Lung (tissue), 12 donors: ENCODE results near the gene TRMO. TPM values are rescaled to one million over a fixed set of nuclear protein-coding genes. Genes with fewer than 3 reads are reported as not detected.
"Not testable (repeated sequence)": the region's sequence is repeated elsewhere in the genome, so short reads cannot be mapped to it uniquely, and the experiment has no call there.

Experiments
- ATAC-seq: fragments of 200-7000 bp; cut with Tn5 transposase; one replicate; pipeline ENCODE4 v1.9.1; 2020; ENCODE audit warnings: moderate number of reproducible peaks; ENCODE audit not compliant: insufficient read depth, low FRiP score
- DNase-seq, 3 donors: peaks; one replicate each; pipeline ENCODE4 v3.0.0-alpha.2; 2013 to 2017
- H3K27ac ChIP-seq, 2 donors: one replicate each; pipeline ENCODE4 v1.5.1; 2013; ENCODE audit warnings: mild to moderate bottlenecking in 2 of 2, moderate library complexity in 2 of 2, control low read depth in 1 of 2, inconsistent platforms in 1 of 2, low read depth in 1 of 2, low read length in 1 of 2
- H3K27me3 ChIP-seq, 3 donors: one replicate each; pipeline ENCODE4 v1.5.1; 2013; ENCODE audit warnings: low read length in 2 of 3; ENCODE audit not compliant: control insufficient read depth in 3 of 3, insufficient read depth in 3 of 3
- H3K36me3 ChIP-seq, 4 donors: one replicate each; pipeline ENCODE4 v1.5.1; 2013; ENCODE audit warnings: low read length in 4 of 4, mild to moderate bottlenecking in 1 of 4, moderate library complexity in 1 of 4; ENCODE audit not compliant: control insufficient read depth in 4 of 4, insufficient read depth in 4 of 4
- H3K4me1 ChIP-seq, 5 donors: one replicate each; pipeline ENCODE4 v1.5.1; 2013; ENCODE audit warnings: low read length in 5 of 5, mild to moderate bottlenecking in 2 of 5, moderate library complexity in 1 of 5; ENCODE audit not compliant: control insufficient read depth in 5 of 5, insufficient read depth in 5 of 5
- H3K4me3 ChIP-seq: one replicate; pipeline ENCODE4 v1.5.1; 2013; ENCODE audit warnings: mild to moderate bottlenecking, control low read depth, moderate library complexity
- H3K9ac ChIP-seq, 2 donors: one replicate each; pipeline ENCODE4 v1.5.1; 2013; ENCODE audit warnings: low read length in 2 of 2, control low read depth in 1 of 2; ENCODE audit not compliant: insufficient read depth in 1 of 2
- H3K9me3 ChIP-seq, 4 donors: one replicate each; pipeline ENCODE4 v1.5.1; 2013; ENCODE audit warnings: low read length in 3 of 4, mild to moderate bottlenecking in 1 of 4, moderate library complexity in 1 of 4; ENCODE audit not compliant: control insufficient read depth in 4 of 4, insufficient read depth in 3 of 4
- WGBS, 2 donors: extraction: QIAGEN DNeasy Blood & Tissue Kit; methylation state at CpG; one replicate each; pipeline ENCODE4 v1.1.7; 2013; 5-methylcytosine and 5-hydroxymethylcytosine counted together
- polyA plus RNA-seq, 2 donors: library from polyadenylated mRNA; stranded (reverse); fragments of 200-250 nt; gene quantifications; one replicate each; pipeline ENCODE4 v1.2.1, GENCODE V29; 2013
- total RNA-seq, 2 donors: library from RNA; depleted of rRNA in 1 of 2; stranded (reverse); fragments of >200 nt in 1 of 2; gene quantifications; one replicate each; pipeline ENCODE4 v1.2.1, GENCODE V29; 2014 to 2021
- TF ChIP-seq, protein P1 (sequence below): IDR thresholded peaks from 2 replicates; pipeline ENCODE4 v1.5.1; 2012; ENCODE audit warnings: mild to moderate bottlenecking; ENCODE audit errors: control extremely low read depth, extremely low read depth
- donor health status: control.
- donor health status: control.
- donor health status: Bipolar disorder and iron deficiency.
- donor health status: healthy.
- donor health status: DM: yes; HTN: yes; CAD: no.

TRMO gene
- total and polyA plus RNA-seq, 4 donors = 7.8 to 27.9 (median 15.7) TPM

- Histone ChIP-seq H3K36me3 (no peaks in the 10 kb centered on the region), H3K9ac (no peak overlapping the region), H3K27me3 (peaks cover 0 to 5% (median 4%) of the 10 kb centered on the region in 3 donors), H3K27ac (no peak overlapping the region), H3K4me3 (no peak overlapping the region), H3K9me3 (no peaks in the 10 kb centered on the region), H3K4me1 (no peaks in the 10 kb centered on the region)
- ATAC-seq = no peak
- 76 to 92% methylated on average over 4 of the region's 4 CpGs for WGBS, 2 donors
- TF ChIP-seq, protein P1, sequence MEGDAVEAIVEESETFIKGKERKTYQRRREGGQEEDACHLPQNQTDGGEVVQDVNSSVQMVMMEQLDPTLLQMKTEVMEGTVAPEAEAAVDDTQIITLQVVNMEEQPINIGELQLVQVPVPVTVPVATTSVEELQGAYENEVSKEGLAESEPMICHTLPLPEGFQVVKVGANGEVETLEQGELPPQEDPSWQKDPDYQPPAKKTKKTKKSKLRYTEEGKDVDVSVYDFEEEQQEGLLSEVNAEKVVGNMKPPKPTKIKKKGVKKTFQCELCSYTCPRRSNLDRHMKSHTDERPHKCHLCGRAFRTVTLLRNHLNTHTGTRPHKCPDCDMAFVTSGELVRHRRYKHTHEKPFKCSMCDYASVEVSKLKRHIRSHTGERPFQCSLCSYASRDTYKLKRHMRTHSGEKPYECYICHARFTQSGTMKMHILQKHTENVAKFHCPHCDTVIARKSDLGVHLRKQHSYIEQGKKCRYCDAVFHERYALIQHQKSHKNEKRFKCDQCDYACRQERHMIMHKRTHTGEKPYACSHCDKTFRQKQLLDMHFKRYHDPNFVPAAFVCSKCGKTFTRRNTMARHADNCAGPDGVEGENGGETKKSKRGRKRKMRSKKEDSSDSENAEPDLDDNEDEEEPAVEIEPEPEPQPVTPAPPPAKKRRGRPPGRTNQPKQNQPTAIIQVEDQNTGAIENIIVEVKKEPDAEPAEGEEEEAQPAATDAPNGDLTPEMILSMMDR = no peak
- no peak for DNase-seq
Observed at GRCh38 chr9:97962136-97962535, 39.8 kb upstream of the TRMO start.

DNA sequence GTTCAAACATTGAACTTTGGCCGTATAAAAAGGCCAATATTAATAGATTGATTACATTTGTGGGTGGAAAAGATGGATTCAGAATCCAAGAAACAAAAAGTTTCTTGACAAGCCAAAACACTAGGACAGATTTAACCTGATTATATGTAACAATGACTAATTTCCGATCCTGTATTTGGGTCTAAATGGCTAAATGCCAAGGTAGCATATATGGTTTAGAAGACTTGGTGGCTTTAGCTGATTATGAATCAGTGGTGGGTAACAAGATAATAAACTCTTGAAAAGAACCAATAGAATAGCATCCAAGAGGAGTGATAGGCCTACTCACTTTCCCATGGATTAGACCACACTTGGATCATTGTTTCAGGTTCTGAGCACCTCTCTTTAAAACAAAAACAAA, 39.1 kb upstream of the TRMO start:
- DNase-seq (no peak), ATAC-seq (no peak)
- 88 to 96% methylated on average over 2 of the region's 2 CpGs for WGBS, 2 donors
- Histone ChIP-seq H3K27ac (no peak overlapping the region), H3K9me3 (no peaks in the 10 kb centered on the region), H3K4me3 (no peak overlapping the region), H3K4me1 (no peaks in the 10 kb centered on the region), H3K9ac (no peak overlapping the region), H3K27me3 (peaks cover 0 to 5% (median 4%) of the 10 kb centered on the region in 3 donors), H3K36me3 (no peaks in the 10 kb centered on the region)
- TF ChIP-seq, protein P1 = no peak

GRCh38 chr9:97960678-97961328, 38.5 kb upstream of the TRMO start:
- H3K9me3 ChIP-seq, DNase-seq, ATAC-seq, H3K4me3 ChIP-seq, H3K27me3 ChIP-seq, H3K9ac ChIP-seq, H3K27ac ChIP-seq, H3K4me1 ChIP-seq, H3K36me3 ChIP-seq: not testable (repeated sequence)
- 88 to 95% methylated on average over 9 of the region's 9 CpGs for WGBS, 2 donors

- Histone ChIP-seq H3K9me3 (no peaks in the 10 kb centered on the region), H3K4me3 (no peak overlapping the region), H3K27ac (no peak overlapping the region), H3K9ac (no peak overlapping the region), H3K4me1 (no peaks in the 10 kb centered on the region), H3K27me3 (no peaks in the 10 kb centered on the region), H3K36me3 (no peaks in the 10 kb centered on the region)
- ATAC-seq = no peak
- no peak for DNase-seq
- TF ChIP-seq, protein P1 = no peak
Observed at GRCh38 chr9:97959585-97959984, 37.3 kb upstream of the TRMO start.
